GM12878 (cell line): Measurements from ENCODE around the gene SSC4D. TPM values are rescaled to one million over a fixed set of nuclear protein-coding genes. Genes with fewer than 3 reads are reported as not detected.

ENCODE experiments used
- ATAC-seq: fragments of 200-7000 bp; cut with Tn5 transposase; 3 replicates; pipeline ENCODE4 v1.9.1; 2020; ENCODE audit warnings: mild to moderate bottlenecking, moderate library complexity
- BruUV-seq: library from RNA; stranded (reverse); fragments of 400-500 nt; replicated peaks from 2 replicates; lab custom pipeline; 2021; lab: Mats Ljungman, UMichigan
- CTCF ChIA-PET: fragments of 300-600 bp; sonication (Branson Sonifier 250); formaldehyde crosslinking; extraction: SDS; loops from one replicate; lab custom pipeline; 2021; ENCODE audit warnings: inconsistent platforms; lab: Yijun Ruan, JAX
- POLR2A ChIA-PET: fragments of 350-600 bp; formaldehyde crosslinking; extraction: SDS; loops from one replicate; lab custom pipeline; 2021; ENCODE audit warnings: inconsistent platforms; lab: Charles Lee
- RAD21 ChIA-PET: fragments of 300-600 bp; sonication (Branson Sonifier 250); formaldehyde crosslinking; loops from one replicate; lab custom pipeline; 2023; ENCODE audit warnings: antibody characterized with exemption; ENCODE audit not compliant: unreplicated experiment; lab: Charles Lee
- SMC1A ChIA-PET: fragments of 300-600 bp; sonication (Branson Sonifier 250); formaldehyde crosslinking; loops from one replicate; lab custom pipeline; 2023; ENCODE audit not compliant: unreplicated experiment, uncharacterized antibody; lab: Charles Lee
- DNase-seq: peaks from one replicate; pipeline ENCODE4 v3.0.0-alpha.2; 2011; ENCODE audit warnings: low read depth, low spot score
- FAIRE-seq: peaks from 3 replicates; lab custom pipeline; 2011; peaks lifted over from hg19 to GRCh38; lab: Jason Lieb, UNC
- H2AFZ ChIP-seq: 2 replicates; pipeline ENCODE4 v1.6.0; 2011; ENCODE audit warnings: low read depth, low read length, control low read depth; ENCODE audit not compliant: control insufficient read depth
- H3K27ac ChIP-seq: 2 replicates; pipeline ENCODE4 v1.5.1; 2011; ENCODE audit warnings: control low read depth; ENCODE audit not compliant: control insufficient read depth, insufficient read depth
- H3K27me3 ChIP-seq, 2 experiments: replicated peaks in 1 of 2; 2 replicates each; pipeline versions ENCODE4 v1.6.0 to v1.6.1; 2011; ENCODE audit warnings: low read length in 1 of 2; ENCODE audit not compliant: control insufficient read depth in 2 of 2, insufficient read depth in 2 of 2
- H3K36me3 ChIP-seq, 2 experiments: 2 replicates each; pipeline ENCODE4 v1.5.1; 2011; ENCODE audit warnings: low read length in 1 of 2; ENCODE audit not compliant: control insufficient read depth in 2 of 2, insufficient read depth in 2 of 2
- H3K4me1 ChIP-seq: 2 replicates; pipeline ENCODE4 v1.6.1; 2011; ENCODE audit warnings: mild to moderate bottlenecking, low read length, moderate library complexity, mixed read lengths; ENCODE audit not compliant: control insufficient read depth, insufficient read depth
- H3K4me2 ChIP-seq: 2 replicates; pipeline ENCODE4 v1.6.0; 2011; ENCODE audit warnings: control low read depth; ENCODE audit not compliant: control insufficient read depth, insufficient read depth
- H3K4me3 ChIP-seq: fragments of 200-600 bp; sonication (generic); 2 replicates; pipeline ENCODE4 v1.5.1; 2016
- H3K79me2 ChIP-seq: 2 replicates; pipeline ENCODE4 v1.6.0; 2011; ENCODE audit warnings: low read length; ENCODE audit not compliant: control insufficient read depth, insufficient read depth
- H3K9ac ChIP-seq: 2 replicates; pipeline ENCODE4 v1.8.0; 2011; ENCODE audit warnings: low read length, control low read depth, mixed read lengths; ENCODE audit not compliant: control insufficient read depth, insufficient read depth
- H3K9me3 ChIP-seq: replicated peaks from 3 replicates; pipeline ENCODE4 v1.5.1; 2011; ENCODE audit warnings: mild to moderate bottlenecking, low read length; ENCODE audit not compliant: control insufficient read depth, insufficient read depth
- H4K20me1 ChIP-seq: 2 replicates; pipeline ENCODE4 v1.6.0; 2011; ENCODE audit not compliant: control insufficient read depth, insufficient read depth
- CHD2 ChIP-seq: IDR thresholded peaks from 2 replicates; pipeline ENCODE4 v1.6.1; 2011; ENCODE audit warnings: low read depth, low read length, improper control_type of control experiment, borderline replicate concordance
- EED ChIP-seq: sonication (generic); IDR thresholded peaks from 2 replicates; pipeline ENCODE4 v1.6.1; 2016; ENCODE audit warnings: antibody characterized with exemption, low read depth
- FOXM1 ChIP-seq: IDR thresholded peaks from 2 replicates; pipeline ENCODE4 v1.6.1; 2012; ENCODE audit warnings: low read depth, mild to moderate bottlenecking, inconsistent platforms, low read length, moderate library complexity
- GABPA ChIP-seq: IDR thresholded peaks from 2 replicates; pipeline ENCODE4 v1.6.1; 2014; ENCODE audit warnings: antibody characterized with exemption, low read depth, mild to moderate bottlenecking, inconsistent platforms
- NR2F1 ChIP-seq: fragments of 450-650 bp; conservative IDR thresholded peaks from 2 replicates; pipeline ENCODE4 v1.6.1; 2017; ENCODE audit warnings: mild to moderate bottlenecking
- RBBP5 ChIP-seq: fragments of 200-600 bp; sonication (generic); conservative IDR thresholded peaks from 2 replicates; pipeline ENCODE4 v1.6.1; 2016
- SKIL ChIP-seq: fragments of 450-650 bp; IDR thresholded peaks from 2 replicates; pipeline ENCODE4 v1.6.1; 2017; ENCODE audit warnings: mild to moderate bottlenecking, low read depth, inconsistent platforms; ENCODE audit not compliant: poor library complexity, severe bottlenecking
- ZNF24 ChIP-seq: fragments of 450-650 bp; IDR thresholded peaks from 2 replicates; pipeline ENCODE4 v1.6.1; 2017; ENCODE audit warnings: antibody characterized with exemption, mild to moderate bottlenecking
- ZNF384 ChIP-seq: IDR thresholded peaks from 2 replicates; pipeline ENCODE4 v1.6.1; 2012; ENCODE audit warnings: low read depth, mild to moderate bottlenecking, low read length, improper control_type of control experiment, borderline replicate concordance
- ZNF622 ChIP-seq: fragments of 450-650 bp; IDR thresholded peaks from 2 replicates; pipeline ENCODE4 v1.6.1; 2017; ENCODE audit warnings: mild to moderate bottlenecking, inconsistent platforms
- WGBS: methylation state at CpG from one replicate; pipeline ENCODE4 v1.1.6; 2016; ENCODE audit warnings: low lambda C conversion rate; ENCODE audit not compliant: insufficient replicate concordance, insufficient coverage; ENCODE audit errors: missing lambda C conversion rate; 5-methylcytosine and 5-hydroxymethylcytosine counted together
- in situ Hi-C: fragments of 300-500 bp; cut with MboI; formaldehyde crosslinking; loops from 9 replicates; pipeline ENCODE4 v1.14.3; 2018; ENCODE audit warnings: mixed read lengths
- intact Hi-C: fragments of 100-400 bp; cut with micrococcal nuclease; formaldehyde crosslinking; loops from one replicate; pipeline ENCODE4 v1.14.2; 2022; ENCODE audit not compliant: unreplicated experiment
- polyA plus RNA-seq, 11 experiments: library from polyadenylated mRNA; depleted of rRNA in 4 of 11; unstranded in 6 of 11; stranded (reverse) in 5 of 11; fragments of >200 nt; fragmentation: Nextera tagmentation in 4 of 11; fragmentation: Illumina TruSeq in 1 of 11; extraction: Ambion mirVana in 4 of 11; extraction: Trizol in 1 of 11; gene quantifications; 1 replicate in 1 of 11; 2 replicates in 10 of 11; pipeline versions ENCODE4 v1.2.1 to v1.2.3, GENCODE V29; 2011 to 2016; ENCODE audit warnings: inconsistent platforms in 2 of 11, missing spikeins in 2 of 11, low read depth in 1 of 11
- total RNA-seq, 4 experiments: library from RNA; depleted of rRNA in 3 of 4; stranded (reverse); fragments of >200 nt in 3 of 4; fragmentation: Illumina TruSeq in 1 of 4; extraction: Trizol in 1 of 4; gene quantifications; 2 replicates each; pipeline versions ENCODE4 v1.2.1 to v1.2.3, GENCODE V29; 2013 to 2021
- TF ChIP-seq, protein P1 (sequence below): fragments of 150-350 bp; IDR thresholded peaks from 2 replicates; pipeline ENCODE4 v1.6.1; 2014; ENCODE audit warnings: mild to moderate bottlenecking, low read depth, low read length
- TF ChIP-seq, protein P2 (sequence below): IDR thresholded peaks from 2 replicates; pipeline ENCODE4 v1.6.1; 2012; ENCODE audit warnings: low read depth, low read length, improper control_type of control experiment
- TF ChIP-seq, protein P3 (sequence below): fragments of 450-650 bp; formaldehyde crosslinking; IDR thresholded peaks from 2 replicates; pipeline ENCODE4 v1.5.0; 2022; ENCODE audit warnings: mild to moderate bottlenecking, missing genetic modification characterization

SSC4D gene
- total and polyA plus RNA-seq, 10 of the 15 experiments (the other 5 are each of a cell fraction or from before 2014, with no cell fraction given), result 0.08 to 0.79 (median 0.25) TPM; not detected in 1

- Histone ChIP-seq H3K79me2 (no peaks in the 10 kb centered on the region), H3K4me3 (no peak overlapping the region), H3K9me3 (no peaks in the 10 kb centered on the region), H3K4me1 (peaks cover 13% of the 10 kb centered on the region), H3K27ac (no peak overlapping the region), H3K9ac (no peak overlapping the region), H2AFZ (no peak overlapping the region), H3K36me3 (no peaks in the 10 kb centered on the region), H3K4me2 (no peak overlapping the region), H3K27me3 (no peaks in the 10 kb centered on the region), H4K20me1 (no peaks in the 10 kb centered on the region)
- ChIA-PET SMC1A (no interaction called here), RAD21 (no interaction called here), POLR2A (no interaction called here), CTCF (no interaction called here)
- 49% methylated on average over 4 of the region's 4 CpGs for WGBS
- in situ Hi-C loops, result no loop called here
- ATAC-seq, result no peak
- no peak for FAIRE-seq
- TF ChIP-seq CHD2, result no peak
- TF ChIP-seq EED, result no peak
- no peak for TF ChIP-seq FOXM1
- TF ChIP-seq, protein P1, sequence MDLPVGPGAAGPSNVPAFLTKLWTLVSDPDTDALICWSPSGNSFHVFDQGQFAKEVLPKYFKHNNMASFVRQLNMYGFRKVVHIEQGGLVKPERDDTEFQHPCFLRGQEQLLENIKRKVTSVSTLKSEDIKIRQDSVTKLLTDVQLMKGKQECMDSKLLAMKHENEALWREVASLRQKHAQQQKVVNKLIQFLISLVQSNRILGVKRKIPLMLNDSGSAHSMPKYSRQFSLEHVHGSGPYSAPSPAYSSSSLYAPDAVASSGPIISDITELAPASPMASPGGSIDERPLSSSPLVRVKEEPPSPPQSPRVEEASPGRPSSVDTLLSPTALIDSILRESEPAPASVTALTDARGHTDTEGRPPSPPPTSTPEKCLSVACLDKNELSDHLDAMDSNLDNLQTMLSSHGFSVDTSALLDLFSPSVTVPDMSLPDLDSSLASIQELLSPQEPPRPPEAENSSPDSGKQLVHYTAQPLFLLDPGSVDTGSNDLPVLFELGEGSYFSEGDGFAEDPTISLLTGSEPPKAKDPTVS, result no peak
- no peak for TF ChIP-seq ZNF622
- TF ChIP-seq NR2F1, result no peak
- TF ChIP-seq ZNF24, result no peak
- TF ChIP-seq ZNF384, result no peak
- no peak for TF ChIP-seq GABPA
- TF ChIP-seq RBBP5, result no peak
- TF ChIP-seq, protein P2, sequence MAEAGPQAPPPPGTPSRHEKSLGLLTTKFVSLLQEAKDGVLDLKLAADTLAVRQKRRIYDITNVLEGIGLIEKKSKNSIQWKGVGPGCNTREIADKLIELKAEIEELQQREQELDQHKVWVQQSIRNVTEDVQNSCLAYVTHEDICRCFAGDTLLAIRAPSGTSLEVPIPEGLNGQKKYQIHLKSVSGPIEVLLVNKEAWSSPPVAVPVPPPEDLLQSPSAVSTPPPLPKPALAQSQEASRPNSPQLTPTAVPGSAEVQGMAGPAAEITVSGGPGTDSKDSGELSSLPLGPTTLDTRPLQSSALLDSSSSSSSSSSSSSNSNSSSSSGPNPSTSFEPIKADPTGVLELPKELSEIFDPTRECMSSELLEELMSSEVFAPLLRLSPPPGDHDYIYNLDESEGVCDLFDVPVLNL, result no peak
- TF ChIP-seq, protein P3, sequence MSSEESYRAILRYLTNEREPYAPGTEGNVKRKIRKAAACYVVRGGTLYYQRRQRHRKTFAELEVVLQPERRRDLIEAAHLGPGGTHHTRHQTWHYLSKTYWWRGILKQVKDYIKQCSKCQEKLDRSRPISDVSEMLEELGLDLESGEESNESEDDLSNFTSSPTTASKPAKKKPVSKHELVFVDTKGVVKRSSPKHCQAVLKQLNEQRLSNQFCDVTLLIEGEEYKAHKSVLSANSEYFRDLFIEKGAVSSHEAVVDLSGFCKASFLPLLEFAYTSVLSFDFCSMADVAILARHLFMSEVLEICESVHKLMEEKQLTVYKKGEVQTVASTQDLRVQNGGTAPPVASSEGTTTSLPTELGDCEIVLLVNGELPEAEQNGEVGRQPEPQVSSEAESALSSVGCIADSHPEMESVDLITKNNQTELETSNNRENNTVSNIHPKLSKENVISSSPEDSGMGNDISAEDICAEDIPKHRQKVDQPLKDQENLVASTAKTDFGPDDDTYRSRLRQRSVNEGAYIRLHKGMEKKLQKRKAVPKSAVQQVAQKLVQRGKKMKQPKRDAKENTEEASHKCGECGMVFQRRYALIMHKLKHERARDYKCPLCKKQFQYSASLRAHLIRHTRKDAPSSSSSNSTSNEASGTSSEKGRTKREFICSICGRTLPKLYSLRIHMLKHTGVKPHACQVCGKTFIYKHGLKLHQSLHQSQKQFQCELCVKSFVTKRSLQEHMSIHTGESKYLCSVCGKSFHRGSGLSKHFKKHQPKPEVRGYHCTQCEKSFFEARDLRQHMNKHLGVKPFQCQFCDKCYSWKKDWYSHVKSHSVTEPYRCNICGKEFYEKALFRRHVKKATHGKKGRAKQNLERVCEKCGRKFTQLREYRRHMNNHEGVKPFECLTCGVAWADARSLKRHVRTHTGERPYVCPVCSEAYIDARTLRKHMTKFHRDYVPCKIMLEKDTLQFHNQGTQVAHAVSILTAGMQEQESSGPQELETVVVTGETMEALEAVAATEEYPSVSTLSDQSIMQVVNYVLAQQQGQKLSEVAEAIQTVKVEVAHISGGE (CRISPR knock-in tag), result no peak
- no peak for TF ChIP-seq SKIL
- intact Hi-C loops, result no loop called here
- BruUV-seq, result no TSS peak
- DNase-seq, result no peak
These were observed 16.7 kb upstream of the SSC4D start for GRCh38 chr7:76426246-76426645.
